K562 (cell line): ENCODE measurements around the gene OSBPL1A. TPM values are rescaled to one million over a fixed set of nuclear protein-coding genes. Genes with fewer than 3 reads are reported as not detected.

Experiments
- ATAC-seq: fragments of 200-7000 bp; cut with Tn5 transposase; 3 replicates; pipeline ENCODE4 v1.9.1; 2020; ENCODE audit warnings: moderate library complexity
- BruUV-seq: library from RNA; stranded (reverse); fragments of 400-500 nt; replicated peaks from 2 replicates; lab custom pipeline; 2021; lab: Mats Ljungman, UMichigan
- CTCF ChIA-PET: fragments of 300-600 bp; formaldehyde crosslinking; extraction: SDS; loops from one replicate; lab custom pipeline; 2021; ENCODE audit warnings: low intra/inter-chr PET ratio; lab: Yijun Ruan, JAX
- POLR2A ChIA-PET: fragments of 300-600, 350-650 bp; sonication (Branson Sonifier 250); formaldehyde crosslinking; extraction: SDS; loops from one replicate; lab custom pipeline; 2021; ENCODE audit warnings: antibody characterized with exemption, inconsistent platforms; lab: Yijun Ruan, JAX
- DNase-seq, 4 experiments: peaks; one replicate each; pipeline versions ENCODE4 v3.0.0 to v3.0.0-alpha.2; 2011 to 2018; ENCODE audit warnings: low spot score in 3 of 4, mixed read lengths in 3 of 4; ENCODE audit errors: extremely low read depth in 1 of 4
- FAIRE-seq: peaks from 2 replicates; lab custom pipeline; 2011; peaks lifted over from hg19 to GRCh38; lab: Jason Lieb, UNC
- H2AFZ ChIP-seq: 2 replicates; pipeline ENCODE4 v1.6.0; 2011; ENCODE audit warnings: low read depth, low read length, control low read depth, inconsistent platforms
- H3K27ac ChIP-seq: fragments of 200-600 bp; 3 replicates; pipeline ENCODE4 v1.8.0; 2011; ENCODE audit warnings: low read depth, mild to moderate bottlenecking, control low read depth, inconsistent platforms, low read length, moderate library complexity, mixed read lengths; ENCODE audit errors: extremely low read depth
- H3K27me3 ChIP-seq, 2 experiments: fragments of 300-600 bp in 1 of 2; 2 replicates in 1 of 2; 3 replicates in 1 of 2; pipeline versions ENCODE4 v1.6.0 to v1.8.0; 2011; ENCODE audit warnings: inconsistent platforms in 2 of 2, low read length in 2 of 2, mild to moderate bottlenecking in 1 of 2, mixed read lengths in 1 of 2, moderate library complexity in 1 of 2; ENCODE audit not compliant: control insufficient read depth in 2 of 2, insufficient read depth in 2 of 2
- H3K36me3 ChIP-seq: fragments of 300-600 bp; 3 replicates; pipeline ENCODE4 v1.8.0; 2011; ENCODE audit warnings: mild to moderate bottlenecking, low read length, inconsistent platforms; ENCODE audit not compliant: control insufficient read depth, insufficient read depth
- H3K4me1 ChIP-seq, 2 experiments: fragments of 200-600 bp in 1 of 2; replicated peaks in 1 of 2; 2 replicates in 1 of 2; 3 replicates in 1 of 2; pipeline versions ENCODE4 v1.5.1 to v1.8.0; 2011; ENCODE audit warnings: inconsistent platforms in 2 of 2, low read length in 2 of 2, mild to moderate bottlenecking in 1 of 2, mixed read lengths in 1 of 2, moderate library complexity in 1 of 2; ENCODE audit not compliant: control insufficient read depth in 2 of 2, insufficient read depth in 2 of 2
- H3K4me2 ChIP-seq: 2 replicates; pipeline ENCODE4 v1.6.1; 2011; ENCODE audit warnings: low read length, control low read depth, inconsistent platforms, mixed read lengths; ENCODE audit not compliant: insufficient read depth
- H3K4me3 ChIP-seq: fragments of 200-600 bp; sonication (generic), shearing (Covaris generic); 2 replicates; pipeline ENCODE4 v1.5.1; 2016; ENCODE audit warnings: control low read depth, inconsistent platforms
- H3K79me2 ChIP-seq: fragments of 200-600 bp; 3 replicates; pipeline ENCODE4 v1.8.0; 2011; ENCODE audit warnings: low read length, inconsistent platforms; ENCODE audit not compliant: control insufficient read depth, insufficient read depth
- H3K9ac ChIP-seq, 2 experiments: 2 replicates each; pipeline versions ENCODE4 v1.6.0 to v1.6.1; 2011; ENCODE audit warnings: low read depth in 2 of 2, low read length in 2 of 2, control low read depth in 1 of 2, inconsistent platforms in 1 of 2, mild to moderate bottlenecking in 1 of 2, mixed read lengths in 1 of 2; ENCODE audit not compliant: insufficient read depth in 1 of 2
- H3K9me1 ChIP-seq: one replicate; pipeline ENCODE4 v1.6.0; 2011; ENCODE audit warnings: inconsistent platforms, mild to moderate bottlenecking, low read length, moderate library complexity; ENCODE audit not compliant: control insufficient read depth, insufficient read depth
- H3K9me3 ChIP-seq: replicated peaks from 2 replicates; pipeline ENCODE4 v1.5.1; 2011; ENCODE audit warnings: low read depth, low read length, inconsistent platforms; ENCODE audit not compliant: control insufficient read depth, insufficient read depth
- H4K20me1 ChIP-seq: replicated peaks from 2 replicates; pipeline ENCODE4 v1.6.1; 2011; ENCODE audit warnings: low read length, inconsistent platforms, mixed read lengths; ENCODE audit not compliant: control insufficient read depth, insufficient read depth
- MIER1 ChIP-seq: fragments of 450-650 bp; IDR thresholded peaks from 2 replicates; pipeline ENCODE4 v1.6.1; 2016; ENCODE audit warnings: antibody characterized with exemption, mild to moderate bottlenecking, low read depth
- PHB2 ChIP-seq: fragments of 450-650 bp; IDR thresholded peaks from 2 replicates; pipeline ENCODE4 v1.6.1; 2017; ENCODE audit warnings: low read depth
- RB1 ChIP-seq: fragments of 450-650 bp; IDR thresholded peaks from 2 replicates; pipeline ENCODE4 v1.6.1; 2017; ENCODE audit warnings: low read depth, mild to moderate bottlenecking
- SIN3B ChIP-seq: fragments of 450-650 bp; IDR thresholded peaks from 2 replicates; pipeline ENCODE4 v1.6.1; 2017; ENCODE audit warnings: low read depth, mild to moderate bottlenecking, moderate library complexity
- XRCC3 ChIP-seq: fragments of 450-650 bp; IDR thresholded peaks from 2 replicates; pipeline ENCODE4 v1.6.1; 2017; ENCODE audit warnings: mild to moderate bottlenecking, moderate library complexity
- ZNF133 ChIP-seq: fragments of 250-450 bp; sonication (Bioruptor Pico); IDR thresholded peaks from 2 replicates; pipeline ENCODE4 v1.4.0; 2020; ENCODE audit warnings: mild to moderate bottlenecking
- ZNF174 ChIP-seq: fragments of 250-450 bp; sonication (Bioruptor Pico); IDR thresholded peaks from 2 replicates; pipeline ENCODE4 v1.4.0; 2020; ENCODE audit warnings: mild to moderate bottlenecking
- ZNF3 ChIP-seq: fragments of 250-450 bp; sonication (Bioruptor Pico); IDR thresholded peaks from 2 replicates; pipeline ENCODE4 v1.5.0; 2021; ENCODE audit warnings: mild to moderate bottlenecking, moderate library complexity
- ZNF561 ChIP-seq: fragments of 450-650 bp; formaldehyde crosslinking; conservative IDR thresholded peaks from 2 replicates; pipeline ENCODE4 v1.4.0; 2020; ENCODE audit warnings: mild to moderate bottlenecking, moderate library complexity
- ZNF583 ChIP-seq: fragments of 250-450 bp; sonication (Bioruptor Pico); IDR thresholded peaks from 2 replicates; pipeline ENCODE4 v1.4.0; 2020
- WGBS: fragments of 100-300 bp; shearing (Covaris generic); methylation state at CpG from one replicate; pipeline ENCODE4 v1.1.6; 2016; ENCODE audit warnings: low coverage, mixed read lengths; ENCODE audit not compliant: insufficient coverage; ENCODE audit errors: missing lambda C conversion rate; 5-methylcytosine and 5-hydroxymethylcytosine counted together
- in situ Hi-C: fragments of 300-500 bp; cut with MboI; formaldehyde crosslinking; loops from 4 replicates; pipeline ENCODE4 v1.15.0; 2018; ENCODE audit warnings: inconsistent platforms, mixed read lengths
- intact Hi-C: fragments of 100-400 bp; cut with micrococcal nuclease; formaldehyde crosslinking; loops from 2 replicates; pipeline ENCODE4 v1.14.2; 2022
- polyA plus RNA-seq, 8 experiments: library from polyadenylated mRNA; depleted of rRNA in 4 of 8; stranded (reverse) in 5 of 8; unstranded in 3 of 8; fragments of >200 nt; fragmentation: Nextera tagmentation in 2 of 8; fragmentation: Illumina TruSeq in 1 of 8; extraction: Ambion mirVana in 2 of 8; extraction: Trizol in 1 of 8; gene quantifications; 2 replicates each; pipeline versions ENCODE4 v1.2.1 to v1.2.3, GENCODE V29; 2011 to 2014; ENCODE audit warnings: inconsistent platforms in 1 of 8, missing spikeins in 1 of 8
- total RNA-seq, 7 experiments: library from RNA; depleted of rRNA in 6 of 7; stranded (reverse); fragments of >200 nt in 6 of 7; fragmentation: Illumina TruSeq in 2 of 7; extraction: Trizol in 2 of 7; gene quantifications; 2 replicates each; pipeline versions ENCODE4 v1.2.1 to v1.2.3, GENCODE V29; 2011 to 2021; ENCODE audit warnings: low replicate concordance in 1 of 7
- TF ChIP-seq, protein P1 (sequence below): sonication (generic); formaldehyde crosslinking; IDR thresholded peaks from 2 replicates; pipeline ENCODE4 v1.8.0; 2022; ENCODE audit warnings: mild to moderate bottlenecking, missing genetic modification reagents
- TF ChIP-seq, protein P2 (sequence below), 2 experiments: IDR thresholded peaks; 2 replicates each; pipeline ENCODE4 v1.6.1; 2012; ENCODE audit warnings: improper control_type of control experiment in 2 of 2, low read depth in 2 of 2, low read length in 2 of 2, borderline replicate concordance in 1 of 2
- TF ChIP-seq, protein P3 (sequence below): conservative IDR thresholded peaks from 2 replicates; pipeline ENCODE4 v1.6.1; 2011; ENCODE audit warnings: low read depth, mild to moderate bottlenecking, low read length; ENCODE audit not compliant: control insufficient read depth
- TF ChIP-seq, protein P4 (sequence below): fragments of 450-650 bp; formaldehyde crosslinking; IDR thresholded peaks from 2 replicates; pipeline ENCODE4 v1.4.0; 2022; ENCODE audit warnings: missing genetic modification characterization
- TF ChIP-seq, protein P5 (sequence below): fragments of 250-450 bp; sonication (Bioruptor Pico); IDR thresholded peaks from 2 replicates; pipeline ENCODE4 v1.5.0; 2020; ENCODE audit warnings: mild to moderate bottlenecking

The OSBPL1A gene
- total and polyA plus RNA-seq, 9 of the 15 experiments (the other 6 are each of a cell fraction or from before 2014, with no cell fraction given) = 0.40 to 0.49 TPM; not detected in 7

DNA sequence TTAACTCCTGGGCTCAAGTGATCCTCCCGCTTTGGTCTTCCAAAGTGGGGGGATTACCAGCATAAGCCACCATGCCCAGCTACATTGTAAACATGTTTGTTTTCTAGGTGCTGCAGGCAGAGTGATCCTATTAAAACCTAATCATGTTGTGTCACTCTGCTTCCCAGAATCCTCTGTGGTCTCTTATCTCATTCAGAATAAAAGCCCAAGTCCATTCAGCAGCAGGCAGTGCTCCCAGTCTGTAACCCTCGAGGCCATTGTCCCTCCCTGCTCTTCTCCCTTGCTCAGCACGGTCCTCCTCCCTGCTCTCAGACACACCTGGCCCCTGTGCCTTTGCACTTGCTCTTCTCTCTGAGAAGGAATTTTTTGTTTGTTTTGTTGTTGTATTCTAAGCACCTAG lies 269.9 kb downstream of the OSBPL1A start:
- BruUV-seq = no TSS peak
- no peak for ATAC-seq
- H3K4me3 ChIP-seq = no peak overlapping the region
- H3K79me2 ChIP-seq = no peaks in the 10 kb centered on the region
- CTCF ChIA-PET = no interaction called here
- H3K9ac ChIP-seq = no peak overlapping the region
- no peaks in the 10 kb centered on the region for H3K9me3 ChIP-seq
- H2AFZ ChIP-seq = no peak overlapping the region
- H3K27me3 ChIP-seq = no peaks in the 10 kb centered on the region
- POLR2A ChIA-PET = no interaction called here
- no peak overlapping the region for H3K4me2 ChIP-seq
- intact Hi-C loops (no loop called here), in situ Hi-C loops (no loop called here)
- H3K27ac ChIP-seq = no peak overlapping the region
- FAIRE-seq = no peak
- no peaks in the 10 kb centered on the region for H3K4me1 ChIP-seq
- no peaks in the 10 kb centered on the region for H4K20me1 ChIP-seq
- no peaks in the 10 kb centered on the region for H3K36me3 ChIP-seq
- H3K9me1 ChIP-seq = no peaks in the 10 kb centered on the region
- no peak for DNase-seq
- 5% methylated on average over 3 of the region's 3 CpGs for whole genome bisulfite sequencing
- TF ChIP-seq, protein P1, sequence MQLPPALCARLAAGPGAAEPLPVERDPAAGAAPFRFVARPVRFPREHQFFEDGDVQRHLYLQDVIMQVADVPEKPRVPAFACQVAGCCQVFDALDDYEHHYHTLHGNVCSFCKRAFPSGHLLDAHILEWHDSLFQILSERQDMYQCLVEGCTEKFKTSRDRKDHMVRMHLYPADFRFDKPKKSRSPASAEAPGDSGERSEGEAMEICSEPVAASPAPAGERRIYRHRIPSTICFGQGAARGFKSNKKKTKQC = no peak
- TF ChIP-seq ZNF561 (CRISPR knock-in tag) = no peak
- TF ChIP-seq, protein P2, sequence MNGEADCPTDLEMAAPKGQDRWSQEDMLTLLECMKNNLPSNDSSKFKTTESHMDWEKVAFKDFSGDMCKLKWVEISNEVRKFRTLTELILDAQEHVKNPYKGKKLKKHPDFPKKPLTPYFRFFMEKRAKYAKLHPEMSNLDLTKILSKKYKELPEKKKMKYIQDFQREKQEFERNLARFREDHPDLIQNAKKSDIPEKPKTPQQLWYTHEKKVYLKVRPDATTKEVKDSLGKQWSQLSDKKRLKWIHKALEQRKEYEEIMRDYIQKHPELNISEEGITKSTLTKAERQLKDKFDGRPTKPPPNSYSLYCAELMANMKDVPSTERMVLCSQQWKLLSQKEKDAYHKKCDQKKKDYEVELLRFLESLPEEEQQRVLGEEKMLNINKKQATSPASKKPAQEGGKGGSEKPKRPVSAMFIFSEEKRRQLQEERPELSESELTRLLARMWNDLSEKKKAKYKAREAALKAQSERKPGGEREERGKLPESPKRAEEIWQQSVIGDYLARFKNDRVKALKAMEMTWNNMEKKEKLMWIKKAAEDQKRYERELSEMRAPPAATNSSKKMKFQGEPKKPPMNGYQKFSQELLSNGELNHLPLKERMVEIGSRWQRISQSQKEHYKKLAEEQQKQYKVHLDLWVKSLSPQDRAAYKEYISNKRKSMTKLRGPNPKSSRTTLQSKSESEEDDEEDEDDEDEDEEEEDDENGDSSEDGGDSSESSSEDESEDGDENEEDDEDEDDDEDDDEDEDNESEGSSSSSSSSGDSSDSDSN (IDR thresholded peaks at IDR 0.05; ENCODE audit: borderline replicate concordance in 1 of 2, low read depth in 2 of 2, low read length in 2 of 2) = no peak
- TF ChIP-seq, protein P3, sequence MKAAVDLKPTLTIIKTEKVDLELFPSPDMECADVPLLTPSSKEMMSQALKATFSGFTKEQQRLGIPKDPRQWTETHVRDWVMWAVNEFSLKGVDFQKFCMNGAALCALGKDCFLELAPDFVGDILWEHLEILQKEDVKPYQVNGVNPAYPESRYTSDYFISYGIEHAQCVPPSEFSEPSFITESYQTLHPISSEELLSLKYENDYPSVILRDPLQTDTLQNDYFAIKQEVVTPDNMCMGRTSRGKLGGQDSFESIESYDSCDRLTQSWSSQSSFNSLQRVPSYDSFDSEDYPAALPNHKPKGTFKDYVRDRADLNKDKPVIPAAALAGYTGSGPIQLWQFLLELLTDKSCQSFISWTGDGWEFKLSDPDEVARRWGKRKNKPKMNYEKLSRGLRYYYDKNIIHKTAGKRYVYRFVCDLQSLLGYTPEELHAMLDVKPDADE = no peak
- TF ChIP-seq XRCC3 = no peak
- TF ChIP-seq PHB2 = no peak
- no peak for TF ChIP-seq ZNF583 (CRISPR knock-in tag)
- no peak for TF ChIP-seq SIN3B
- no peak for TF ChIP-seq RB1
- TF ChIP-seq, protein P4, sequence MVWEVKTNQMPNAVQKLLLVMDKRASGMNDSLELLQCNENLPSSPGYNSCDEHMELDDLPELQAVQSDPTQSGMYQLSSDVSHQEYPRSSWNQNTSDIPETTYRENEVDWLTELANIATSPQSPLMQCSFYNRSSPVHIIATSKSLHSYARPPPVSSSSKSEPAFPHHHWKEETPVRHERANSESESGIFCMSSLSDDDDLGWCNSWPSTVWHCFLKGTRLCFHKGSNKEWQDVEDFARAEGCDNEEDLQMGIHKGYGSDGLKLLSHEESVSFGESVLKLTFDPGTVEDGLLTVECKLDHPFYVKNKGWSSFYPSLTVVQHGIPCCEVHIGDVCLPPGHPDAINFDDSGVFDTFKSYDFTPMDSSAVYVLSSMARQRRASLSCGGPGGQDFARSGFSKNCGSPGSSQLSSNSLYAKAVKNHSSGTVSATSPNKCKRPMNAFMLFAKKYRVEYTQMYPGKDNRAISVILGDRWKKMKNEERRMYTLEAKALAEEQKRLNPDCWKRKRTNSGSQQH (CRISPR knock-in tag) = no peak
- TF ChIP-seq ZNF133 (CRISPR knock-in tag) = no peak
- TF ChIP-seq, protein P5, sequence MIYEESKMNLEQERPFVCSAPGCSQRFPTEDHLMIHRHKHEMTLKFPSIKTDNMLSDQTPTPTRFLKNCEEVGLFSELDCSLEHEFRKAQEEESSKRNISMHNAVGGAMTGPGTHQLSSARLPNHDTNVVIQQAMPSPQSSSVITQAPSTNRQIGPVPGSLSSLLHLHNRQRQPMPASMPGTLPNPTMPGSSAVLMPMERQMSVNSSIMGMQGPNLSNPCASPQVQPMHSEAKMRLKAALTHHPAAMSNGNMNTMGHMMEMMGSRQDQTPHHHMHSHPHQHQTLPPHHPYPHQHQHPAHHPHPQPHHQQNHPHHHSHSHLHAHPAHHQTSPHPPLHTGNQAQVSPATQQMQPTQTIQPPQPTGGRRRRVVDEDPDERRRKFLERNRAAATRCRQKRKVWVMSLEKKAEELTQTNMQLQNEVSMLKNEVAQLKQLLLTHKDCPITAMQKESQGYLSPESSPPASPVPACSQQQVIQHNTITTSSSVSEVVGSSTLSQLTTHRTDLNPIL (CRISPR knock-in tag) = no peak
- TF ChIP-seq ZNF3 = no peak
- TF ChIP-seq MIER1 = no peak
- TF ChIP-seq ZNF174 (CRISPR knock-in tag) = no peak
